Measurements from ENCODE around the gene FITM2. TPM values are rescaled to one million over a fixed set of nuclear protein-coding genes. Genes with fewer than 3 reads are reported as not detected.

Gene FITM2
- total and polyA plus RNA-seq, 10 of the 15 experiments (the other 5 are each of a cell fraction or from before 2014, with no cell fraction given) = 0.46 to 1.9 (median 1.6) TPM

- H3K27ac ChIP-seq (ENCODE audit: control insufficient read depth, insufficient read depth) = no peak overlapping the region
- no peak overlapping the region for H3K4me3 ChIP-seq
- intact Hi-C loops (cut with micrococcal nuclease; ENCODE audit: unreplicated experiment) (no loop called here), in situ Hi-C loops (cut with MboI) (no loop called here)
- no peak for DNase-seq (ENCODE audit: low read depth, low spot score)
- no peak for TF ChIP-seq ZNF207 (IDR thresholded peaks at IDR 0.05; ENCODE audit: borderline replicate concordance)
- no peak for TF ChIP-seq MYB (IDR thresholded peaks at IDR 0.05; ENCODE audit: borderline replicate concordance, low read depth, low read length)
- no peak for TF ChIP-seq NBN (IDR thresholded peaks at IDR 0.05)
- no peak for TF ChIP-seq ZNF622 (IDR thresholded peaks at IDR 0.05)
- TF ChIP-seq IRF5 (IDR thresholded peaks at IDR 0.05; ENCODE audit: borderline replicate concordance) = no peak
- TF ChIP-seq PAX8 (IDR thresholded peaks at IDR 0.05) = no peak
- no peak for TF ChIP-seq ZBTB4 (CRISPR knock-in tag; IDR thresholded peaks at IDR 0.05)
- no peak for TF ChIP-seq NR2C2 (IDR thresholded peaks at IDR 0.05; ENCODE audit: borderline replicate concordance, control insufficient read depth, insufficient read length, low read depth)
- no peak for TF ChIP-seq GATAD2B (conservative IDR thresholded peaks at IDR 0.05; ENCODE audit: low read depth)
- TF ChIP-seq ZSCAN29 (IDR thresholded peaks at IDR 0.05) = no peak
- TF ChIP-seq MEF2B (IDR thresholded peaks at IDR 0.05; ENCODE audit: partially characterized antibody, poor library complexity, severe bottlenecking) = no peak
- no peak for TF ChIP-seq YBX1 (IDR thresholded peaks at IDR 0.05)
- TF ChIP-seq SKIL (IDR thresholded peaks at IDR 0.05; ENCODE audit: low read depth, poor library complexity, severe bottlenecking) = no peak
- no peak for TF ChIP-seq MEF2A (IDR thresholded peaks at IDR 0.05; ENCODE audit: insufficient read depth, low read depth, low read length)
- no peak for TF ChIP-seq NKRF (conservative IDR thresholded peaks at IDR 0.05)
- TF ChIP-seq STAT3 (IDR thresholded peaks at IDR 0.05; ENCODE audit: low read depth, low read length) = no peak
- no peak for TF ChIP-seq SP1 (IDR thresholded peaks at IDR 0.05; ENCODE audit: low read depth, low read length)
- no peaks in the 10 kb centered on the region for H3K36me3 ChIP-seq (ENCODE audit: control insufficient read depth in 2 of 2, insufficient read depth in 2 of 2, low read length in 1 of 2)
- no peak for ATAC-seq
- ChIA-PET POLR2A (no interaction called here), SMC1A (ENCODE audit: uncharacterized antibody, unreplicated experiment) (no interaction called here), RAD21 (ENCODE audit: unreplicated experiment) (no interaction called here), CTCF (interaction anchor here (1.3 kb wide), 1 partner anchor 16 kb away, joined by 7 read pairs; no protein-coding TSS in a partner anchor)
- no peaks in the 10 kb centered on the region for H3K9me3 ChIP-seq (replicated peaks; ENCODE audit: control insufficient read depth, insufficient read depth, low read length)
- no peak for FAIRE-seq
- H3K27me3 ChIP-seq (replicated peaks in 1 of 2; ENCODE audit: control insufficient read depth in 2 of 2, insufficient read depth in 2 of 2, low read length in 1 of 2) = no peaks in the 10 kb centered on the region; a peak in 2 of 4 replicates
- no peak overlapping the region for H3K4me2 ChIP-seq (ENCODE audit: control insufficient read depth, insufficient read depth)
- H3K9ac ChIP-seq (ENCODE audit: control insufficient read depth, insufficient read depth, low read length) = no peak overlapping the region
- BruUV-seq (replicated peaks) = no TSS peak
- H2AFZ ChIP-seq (ENCODE audit: control insufficient read depth, low read depth, low read length) = no peak overlapping the region
- H3K79me2 ChIP-seq (ENCODE audit: control insufficient read depth, insufficient read depth, low read length) = no peaks in the 10 kb centered on the region
- WGBS (ENCODE audit: insufficient coverage, insufficient replicate concordance, low lambda C conversion rate, missing lambda C conversion rate) = 32% methylated on average over 4 of the region's 4 CpGs
- no peaks in the 10 kb centered on the region for H4K20me1 ChIP-seq (ENCODE audit: control insufficient read depth, insufficient read depth)
- no peaks in the 10 kb centered on the region for H3K4me1 ChIP-seq (ENCODE audit: control insufficient read depth, insufficient read depth, low read length)
These were observed 17.4 kb upstream of the FITM2 start for GRCh38 chr20:44328428-44328827.

Measured in GM12878 (cell line).